Measurements from ENCODE around the gene DNAH14. TPM values are rescaled to one million over a fixed set of nuclear protein-coding genes. Genes with fewer than 3 reads are reported as not detected.

DNAH14 gene
- total RNA-seq, 4 donors from 2014 or later: 4.1 to 84.0 (median 11.4) TPM

- no peak for DNase-seq
- WGBS, 2 donors (ENCODE audit: low coverage in 1 of 2): 84 to 90% methylated on average over 3 to 8 of the region's 8 CpGs
- intact Hi-C loops (cut with DNase I; ENCODE audit: low total_unique reads): no loop called here
- Histone ChIP-seq H3K36me3 (peaks cover 0 to 54% (median 20%) of the 10 kb centered on the region in 4 donors), H3K27me3 (no peaks in the 10 kb centered on the region), H3K4me1 (peaks cover 0 to 21% (median 11%) of the 10 kb centered on the region in 4 donors), H3K27ac (no peak overlapping the region), H3K9me3 (no peaks in the 10 kb centered on the region), H3K4me3 (no peak overlapping the region)
- TF ChIP-seq POLR2A (IDR thresholded peaks at IDR 0.05) (no peak), CTCF (IDR thresholded peaks at IDR 0.05) (no peak), EP300 (IDR thresholded peaks at IDR 0.05; ENCODE audit: low read depth) (no peak), POLR2AphosphoS5 (IDR thresholded peaks at IDR 0.05) (no peak)
- in situ Hi-C loops (cut with MboI; ENCODE audit: low pct_ligation_motif_present in 1 of 4, low pct_unique_long_range_greater_than_20kb in 1 of 4, low sequenced_read_pairs in 3 of 4): no loop called here
Measured at GRCh38 chr1:225409051-225409450, 479.6 kb downstream of the DNAH14 start.

- in situ Hi-C loops (cut with MboI; ENCODE audit: low pct_ligation_motif_present in 1 of 4, low pct_unique_long_range_greater_than_20kb in 1 of 4, low sequenced_read_pairs in 3 of 4) (no loop called here), intact Hi-C loops (cut with DNase I; ENCODE audit: low total_unique reads) (no loop called here)
- Histone ChIP-seq H3K36me3 (peaks cover 0 to 61% (median 20%) of the 10 kb centered on the region in 4 donors), H3K27ac (no peak overlapping the region), H3K4me1 (peaks cover 0 to 21% (median 12%) of the 10 kb centered on the region in 4 donors), H3K9me3 (no peaks in the 10 kb centered on the region), H3K27me3 (no peaks in the 10 kb centered on the region), H3K4me3 (no peak overlapping the region)
- TF ChIP-seq POLR2A (IDR thresholded peaks at IDR 0.05): no peak
- no peak for TF ChIP-seq EP300 (IDR thresholded peaks at IDR 0.05; ENCODE audit: low read depth)
- no peak for TF ChIP-seq POLR2AphosphoS5 (IDR thresholded peaks at IDR 0.05)
- no peak for TF ChIP-seq CTCF (IDR thresholded peaks at IDR 0.05)
- 85 to 87% methylated on average over 2 to 6 of the region's 6 CpGs for WGBS, 2 donors (ENCODE audit: low coverage in 1 of 2)
- no peak for DNase-seq
Measured at GRCh38 chr1:225410036-225410435, 480.6 kb downstream of the DNAH14 start.

GRCh38 chr1:225412321-225412720 is 482.8 kb downstream of the DNAH14 start:
- WGBS, 2 donors (ENCODE audit: low coverage in 1 of 2): 95 to 97% methylated on average over 6 to 10 of the region's 10 CpGs
- Histone ChIP-seq H3K4me3 (no peak overlapping the region), H3K9me3 (no peaks in the 10 kb centered on the region), H3K27me3 (no peaks in the 10 kb centered on the region), H3K4me1 (peaks cover 0 to 21% (median 12%) of the 10 kb centered on the region in 4 donors), H3K36me3 (peaks cover 0 to 63% (median 23%) of the 10 kb centered on the region in 4 donors), H3K27ac (peak overlapping the region in 1 of 4 donors; percentile 37)
- no peak for DNase-seq
- in situ Hi-C loops (cut with MboI; ENCODE audit: low pct_ligation_motif_present in 1 of 4, low pct_unique_long_range_greater_than_20kb in 1 of 4, low sequenced_read_pairs in 3 of 4): no loop called here
- intact Hi-C loops (cut with DNase I; ENCODE audit: low total_unique reads): no loop called here
- no peak for TF ChIP-seq EP300 (IDR thresholded peaks at IDR 0.05; ENCODE audit: low read depth)
- no peak for TF ChIP-seq POLR2A (IDR thresholded peaks at IDR 0.05)
- no peak for TF ChIP-seq POLR2AphosphoS5 (IDR thresholded peaks at IDR 0.05)
- TF ChIP-seq CTCF (IDR thresholded peaks at IDR 0.05): no peak

DNA sequence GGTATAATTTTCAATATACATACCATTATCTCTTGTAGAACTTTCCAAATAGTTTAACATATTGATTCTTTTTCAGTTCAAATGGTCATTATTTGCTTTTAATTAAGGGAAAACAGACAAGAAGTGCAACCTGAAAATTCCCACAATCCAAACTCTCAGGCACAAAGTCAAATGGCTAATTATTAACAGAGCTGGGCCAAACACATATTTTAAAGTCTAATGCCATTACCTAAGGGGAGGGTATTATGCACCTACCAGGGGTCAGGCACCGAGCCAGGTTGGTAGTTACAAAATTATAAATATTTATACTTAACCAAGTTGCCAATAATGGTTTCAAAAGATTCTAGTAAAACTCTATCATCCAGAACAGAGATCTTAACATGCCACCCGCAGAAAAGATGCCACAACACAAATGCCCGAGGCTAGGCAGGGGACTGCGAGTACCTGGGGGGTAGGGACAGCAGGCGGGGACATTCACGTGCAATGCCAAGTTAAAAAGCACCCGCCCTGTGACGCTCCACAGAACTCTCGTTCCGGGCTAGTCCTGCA is 483.4 kb downstream of the DNAH14 start:
- H3K27ac ChIP-seq: peak overlapping the region in 2 of 4 donors; percentile 27 to 37
- TF ChIP-seq POLR2AphosphoS5 (IDR thresholded peaks at IDR 0.05): no peak
- no peak for TF ChIP-seq POLR2A (IDR thresholded peaks at IDR 0.05)
- no peak for TF ChIP-seq EP300 (IDR thresholded peaks at IDR 0.05; ENCODE audit: low read depth)
- no peak for TF ChIP-seq CTCF (IDR thresholded peaks at IDR 0.05)
- 68 to 75% methylated on average over 9 to 10 of the region's 10 CpGs for WGBS, 2 donors (ENCODE audit: low coverage in 1 of 2)
- in situ Hi-C loops (cut with MboI; ENCODE audit: low pct_ligation_motif_present in 1 of 4, low pct_unique_long_range_greater_than_20kb in 1 of 4, low sequenced_read_pairs in 3 of 4): no loop called here
- no peak for DNase-seq
- peaks cover 0 to 24% (median 13%) of the 10 kb centered on the region in 4 donors for H3K4me1 ChIP-seq
- intact Hi-C loops (cut with DNase I; ENCODE audit: low total_unique reads): no loop called here
- H3K4me3 ChIP-seq: no peak overlapping the region
- no peaks in the 10 kb centered on the region for H3K27me3 ChIP-seq
- H3K9me3 ChIP-seq: no peaks in the 10 kb centered on the region
- H3K36me3 ChIP-seq: peaks cover 0 to 63% (median 26%) of the 10 kb centered on the region in 4 donors
